Transverse colon (tissue), 4 donors: ENCODE measurements around the gene CGREF1. TPM values are rescaled to one million over a fixed set of nuclear protein-coding genes. Genes with fewer than 3 reads are reported as not detected.

Experiments
- DNase-seq: peaks from one replicate; pipeline ENCODE4 v3.0.0-alpha.2; 2019
- H3K27ac ChIP-seq, 4 donors: fragments of 200-600 bp; sonication (generic); 2 replicates each; pipeline ENCODE4 v1.5.1; 2016 to 2018; ENCODE audit warnings: inconsistent platforms in 4 of 4
- H3K27me3 ChIP-seq: fragments of 200-600 bp; sonication (generic); 2 replicates; pipeline ENCODE4 v1.5.1; 2017; ENCODE audit warnings: inconsistent platforms
- H3K36me3 ChIP-seq, 4 donors: fragments of 200-600 bp; sonication (generic); 2 replicates each; pipeline ENCODE4 v1.5.1; 2017 to 2019; ENCODE audit warnings: inconsistent platforms in 4 of 4
- H3K4me1 ChIP-seq, 4 donors: fragments of 200-600 bp; sonication (generic); 2 replicates each; pipeline ENCODE4 v1.5.1; 2017 to 2020; ENCODE audit warnings: inconsistent platforms in 4 of 4
- H3K4me3 ChIP-seq, 4 donors: fragments of 200-600 bp; sonication (generic); 1 replicate in 1 of 4; 2 replicates in 3 of 4; pipeline versions ENCODE4 v1.5.1 to v1.6.1; 2017 to 2019; ENCODE audit warnings: inconsistent platforms in 4 of 4
- H3K9me3 ChIP-seq, 2 donors: fragments of 200-600 bp; sonication (generic); 2 replicates each; pipeline ENCODE4 v1.5.1; 2017 to 2019; ENCODE audit warnings: inconsistent platforms in 2 of 2
- CTCF ChIP-seq, 5 experiments: fragments of 200-600 bp in 3 of 5; fragments of 450-650 bp in 2 of 5; sonication (generic) in 3 of 5; IDR thresholded peaks; 1 replicate in 2 of 5; 2 replicates in 3 of 5; pipeline ENCODE4 v1.5.1; 2016 to 2017; ENCODE audit warnings: antibody characterized with exemption in 5 of 5, inconsistent platforms in 3 of 5, mild to moderate bottlenecking in 2 of 5, moderate library complexity in 1 of 5
- EP300 ChIP-seq: sonication (generic); formaldehyde crosslinking; IDR thresholded peaks from one replicate; pipeline ENCODE4 v1.6.1; 2017; ENCODE audit warnings: antibody characterized with exemption, low read depth
- POLR2A ChIP-seq: fragments of 450-650 bp; IDR thresholded peaks from one replicate; pipeline ENCODE4 v1.6.1; 2016; ENCODE audit warnings: antibody characterized with exemption, mild to moderate bottlenecking, moderate library complexity
- POLR2AphosphoS5 ChIP-seq, 3 donors: sonication (generic); formaldehyde crosslinking; IDR thresholded peaks; one replicate each; pipeline ENCODE4 v1.6.1; 2016; ENCODE audit warnings: antibody characterized with exemption in 3 of 3
- WGBS, 2 donors: methylation state at CpG; one replicate each; pipeline ENCODE4 v1.1.5; 2018; ENCODE audit warnings: low coverage in 1 of 2; 5-methylcytosine and 5-hydroxymethylcytosine counted together
- in situ Hi-C, 4 donors: fragments of 200-750 bp; cut with MboI; loops; one replicate each; pipeline versions ENCODE4 v1.15.0 to v1.15.1; 2017; ENCODE audit warnings: low sequenced_read_pairs in 3 of 4, low pct_ligation_motif_present in 1 of 4, low pct_unique_long_range_greater_than_20kb in 1 of 4
- intact Hi-C: fragments of 100-400 bp; cut with DNase I; formaldehyde crosslinking; loops from one replicate; pipeline ENCODE4 v1.15.1; 2023; ENCODE audit warnings: low total_unique reads
- total RNA-seq, 4 donors: library from RNA; depleted of rRNA; stranded (reverse); fragments of >200 nt; gene quantifications; one replicate each; pipeline ENCODE4 v1.1.0, GENCODE V29; 2016

CGREF1 gene
- total RNA-seq, 4 donors from 2014 or later = 0.27 to 4.9 (median 1.1) TPM; not detected in 1

- 40 to 89% methylated on average over 1 to 3 of the region's 3 CpGs for WGBS, 2 donors
- TF ChIP-seq EP300 = no peak
- no peak for TF ChIP-seq POLR2A
- no peak for TF ChIP-seq POLR2AphosphoS5 (IDR thresholded peaks at IDR 0.05)
- no peak for TF ChIP-seq CTCF (IDR thresholded peaks at IDR 0.05)
- intact Hi-C loops = no loop called here
- no peaks in the 10 kb centered on the region for H3K4me1 ChIP-seq
- in situ Hi-C loops = no loop called here
- H3K36me3 ChIP-seq = peaks cover 0 to 8% (median 3%) of the 10 kb centered on the region in 4 donors
- no peak overlapping the region for H3K4me3 ChIP-seq
- H3K27ac ChIP-seq = no peak overlapping the region
- no peaks in the 10 kb centered on the region for H3K9me3 ChIP-seq
- DNase-seq = no peak
- H3K27me3 ChIP-seq = no peaks in the 10 kb centered on the region
These were observed 58.6 kb downstream of the CGREF1 start for GRCh38 chr2:27060323-27060722.

- H3K27me3 ChIP-seq = no peaks in the 10 kb centered on the region
- TF ChIP-seq EP300 (no peak), POLR2A (no peak), POLR2AphosphoS5 (IDR thresholded peaks at IDR 0.05) (no peak), CTCF (IDR thresholded peaks at IDR 0.05) (no peak)
- DNase-seq = no peak
- peaks cover 0 to 12% (median 4%) of the 10 kb centered on the region in 4 donors for H3K36me3 ChIP-seq
- intact Hi-C loops (no loop called here), in situ Hi-C loops (no loop called here)
- H3K4me3 ChIP-seq = no peak overlapping the region
- H3K27ac ChIP-seq = no peak overlapping the region
- H3K4me1 ChIP-seq = no peaks in the 10 kb centered on the region
- H3K9me3 ChIP-seq = no peaks in the 10 kb centered on the region
- WGBS, 2 donors = 80 to 85% methylated on average over 3 to 15 of the region's 15 CpGs
These were observed 59.6 kb downstream of the CGREF1 start for GRCh38 chr2:27059141-27059820.

- Histone ChIP-seq H3K36me3 (peaks cover 0 to 12% (median 4%) of the 10 kb centered on the region in 4 donors), H3K27me3 (no peaks in the 10 kb centered on the region), H3K9me3 (no peaks in the 10 kb centered on the region), H3K4me1 (no peaks in the 10 kb centered on the region), H3K27ac (no peak overlapping the region), H3K4me3 (no peak overlapping the region)
- intact Hi-C loops = no loop called here
- in situ Hi-C loops = no loop called here
- no peak for DNase-seq
- TF ChIP-seq POLR2A (no peak), CTCF (IDR thresholded peaks at IDR 0.05) (no peak), POLR2AphosphoS5 (IDR thresholded peaks at IDR 0.05) (no peak), EP300 (no peak)
- WGBS, 2 donors = 89 to 100% methylated on average over 4 to 10 of the region's 10 CpGs
These were observed 60.7 kb downstream of the CGREF1 start for GRCh38 chr2:27058210-27058609.

GRCh38 chr2:27057184-27057583 is 61.7 kb downstream of the CGREF1 start:
- Histone ChIP-seq H3K36me3 (peaks cover 0 to 12% (median 4%) of the 10 kb centered on the region in 4 donors), H3K27me3 (no peaks in the 10 kb centered on the region), H3K4me3 (no peak overlapping the region), H3K27ac (no peak overlapping the region), H3K9me3 (no peaks in the 10 kb centered on the region), H3K4me1 (peaks cover 0 to 7% (median 5%) of the 10 kb centered on the region in 4 donors)
- intact Hi-C loops (no loop called here), in situ Hi-C loops (no loop called here)
- 93 to 100% methylated on average over 2 to 6 of the region's 6 CpGs for WGBS, 2 donors
- no peak for DNase-seq
- TF ChIP-seq POLR2AphosphoS5 (IDR thresholded peaks at IDR 0.05) = no peak
- TF ChIP-seq EP300 = no peak
- TF ChIP-seq POLR2A = no peak
- no peak for TF ChIP-seq CTCF (IDR thresholded peaks at IDR 0.05)
